GM21723 (cell line): Measurements from ENCODE around the gene MYOZ3.

Experiments used
- ATAC-seq: cut with Tn5 transposase; IDR thresholded peaks from one replicate; pipeline ENCODE4 v1.9.1; 2021; ENCODE audit warnings: mild to moderate bottlenecking, moderate library complexity; ENCODE audit not compliant: unreplicated experiment

Gene MYOZ3

GRCh38 chr5:150700246-150700593 is 39.2 kb downstream of the MYOZ3 start:
- no peak for ATAC-seq

GRCh38 chr5:150700594-150701377 is 39.7 kb downstream of the MYOZ3 start, which contains the start of gene RBM22:
TSS of gene RBM22 (minus strand) at chr5:150701062. CDS start at chr5:150700985, 77 bp downstream.
- peak; percentile 98 for ATAC-seq

DNA sequence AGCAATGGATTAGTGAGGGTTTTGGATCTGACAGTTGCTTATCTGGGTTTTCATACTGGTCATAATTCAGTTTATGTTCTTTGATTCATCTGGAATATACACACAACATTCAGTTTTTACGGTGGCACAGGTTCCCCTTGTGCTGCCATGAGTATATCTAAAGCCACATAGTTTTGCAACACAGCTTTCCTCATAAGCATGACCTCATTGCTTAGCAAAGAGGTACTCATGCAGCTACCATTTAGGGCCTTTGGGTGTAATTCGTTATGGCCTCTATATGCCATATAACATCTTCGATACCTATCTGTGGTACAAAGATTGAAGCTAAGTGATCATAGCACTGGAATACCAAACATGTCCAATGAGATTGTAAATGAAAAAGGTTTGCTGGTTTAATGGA is 42.7 kb downstream of the MYOZ3 start:
- ATAC-seq, result no peak

GRCh38 chr5:150706776-150707390 is 45.8 kb downstream of the MYOZ3 start:
- no peak for ATAC-seq

GRCh38 chr5:150710165-150710564 is 49.1 kb downstream of the MYOZ3 start:
- no peak for ATAC-seq

- ATAC-seq, result no peak
Observed at GRCh38 chr5:150723845-150724244, 62.8 kb downstream of the MYOZ3 start.
